DMS153 treated with DMSO at 0.1 percent for 48 hours (cell line): ENCODE results near the gene KRT9.
A peak's percentile ranks its signal among the peaks of the same experiment; 100 is the strongest.
"Not testable (repeated sequence)": the region's sequence is repeated elsewhere in the genome, so short reads cannot be mapped to it uniquely, and the experiment has no call there.

Experiments used
- DNase-seq: peaks from one replicate; lab custom pipeline; 2025; ENCODE audit not compliant: unreplicated experiment; lab: John Stamatoyannopoulos, UW

KRT9 gene

DNA sequence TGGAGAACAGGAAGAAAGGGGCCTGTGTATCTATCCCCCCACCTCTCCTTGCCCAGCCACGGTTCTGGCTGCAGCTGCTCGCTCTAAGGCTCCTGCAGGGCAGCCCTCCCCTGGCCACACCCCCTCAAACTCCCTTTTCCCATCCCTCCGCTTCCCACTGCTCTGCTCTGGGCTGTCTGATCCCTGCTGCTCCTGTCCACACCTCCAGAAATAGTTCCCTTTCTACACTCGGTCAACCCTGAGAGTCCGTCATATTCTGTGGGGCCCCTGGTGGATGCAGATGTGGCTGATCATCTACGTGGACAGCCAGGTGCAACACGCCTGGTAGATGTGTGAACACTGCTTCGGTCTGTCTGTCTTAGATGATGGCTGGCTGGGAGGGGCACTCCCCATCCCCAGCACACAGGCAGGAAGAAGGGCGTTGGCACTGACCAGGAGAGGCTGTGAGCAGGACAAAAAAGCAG lies 24.4 kb downstream of the KRT9 start:
- DNase-seq: no peak

DNA sequence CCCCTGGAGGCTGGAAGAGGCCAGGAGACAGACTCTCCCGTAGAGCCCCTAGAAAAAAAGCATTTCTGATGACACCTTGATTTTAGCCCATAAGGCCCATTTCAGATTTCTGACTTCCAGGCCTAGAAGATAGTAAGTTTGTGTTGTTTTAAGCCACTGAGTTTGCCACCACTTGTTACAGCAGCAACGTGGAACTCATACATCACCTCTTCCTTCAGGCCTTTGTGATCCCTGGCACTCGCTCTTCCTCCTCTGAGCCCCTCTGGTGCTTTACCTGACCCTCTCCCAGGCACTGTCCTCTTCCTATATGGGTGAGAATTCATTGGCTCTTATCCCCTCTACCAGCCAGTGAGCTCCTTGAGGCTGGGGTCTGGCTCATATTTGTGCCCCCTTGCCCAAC lies 25.0 kb downstream of the KRT9 start:
- no peak for DNase-seq

DNA sequence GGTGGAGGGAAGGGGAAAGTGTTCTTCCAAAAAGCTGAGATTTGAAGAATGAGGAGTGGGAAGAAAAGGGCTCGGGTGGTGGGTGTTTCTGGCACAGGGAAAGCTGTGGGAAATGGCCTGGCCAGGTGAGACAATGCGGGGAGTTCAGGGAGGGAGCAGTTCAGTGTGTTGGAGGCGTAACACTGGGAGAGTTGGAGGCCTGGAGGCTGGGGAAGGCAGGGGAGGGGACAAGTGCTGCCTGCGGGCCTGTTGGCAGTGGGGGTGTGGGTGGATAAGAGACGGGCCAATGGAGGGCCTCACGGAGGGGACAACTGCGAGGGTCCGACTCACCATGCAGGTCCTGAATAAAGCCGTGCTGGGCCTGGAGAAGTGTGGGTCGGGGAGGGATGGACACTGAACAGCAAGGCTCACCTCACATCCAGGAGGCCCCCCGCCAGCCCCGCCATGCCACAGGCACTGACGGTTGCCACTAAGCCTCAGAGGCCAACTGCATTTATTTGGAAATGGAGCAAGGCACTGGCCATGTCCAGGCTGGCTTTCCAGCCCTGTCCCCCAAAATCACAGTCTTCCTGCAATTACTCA lies 25.9 kb downstream of the KRT9 start:
- DNase-seq: no peak

DNA sequence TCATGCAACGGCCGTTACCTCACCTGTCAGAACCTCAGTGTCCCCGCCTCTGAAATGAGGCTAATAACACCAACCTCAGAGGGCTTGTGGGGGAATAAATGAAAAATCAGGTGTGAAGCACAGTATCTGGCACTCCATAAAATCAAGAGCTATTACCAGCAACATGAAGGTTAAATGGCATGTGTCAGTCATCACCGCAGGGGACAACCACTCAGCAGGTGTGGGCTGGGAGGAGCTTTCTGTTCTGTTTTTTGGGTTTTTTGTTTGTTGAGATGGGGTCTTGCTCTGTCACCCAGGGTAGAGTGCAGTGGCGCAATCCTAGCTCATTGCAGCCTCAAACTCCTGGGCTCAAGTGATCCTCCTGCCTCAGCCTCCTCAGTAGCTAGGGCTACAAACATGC lies 26.9 kb downstream of the KRT9 start:
- DNase-seq: no peak

DNA sequence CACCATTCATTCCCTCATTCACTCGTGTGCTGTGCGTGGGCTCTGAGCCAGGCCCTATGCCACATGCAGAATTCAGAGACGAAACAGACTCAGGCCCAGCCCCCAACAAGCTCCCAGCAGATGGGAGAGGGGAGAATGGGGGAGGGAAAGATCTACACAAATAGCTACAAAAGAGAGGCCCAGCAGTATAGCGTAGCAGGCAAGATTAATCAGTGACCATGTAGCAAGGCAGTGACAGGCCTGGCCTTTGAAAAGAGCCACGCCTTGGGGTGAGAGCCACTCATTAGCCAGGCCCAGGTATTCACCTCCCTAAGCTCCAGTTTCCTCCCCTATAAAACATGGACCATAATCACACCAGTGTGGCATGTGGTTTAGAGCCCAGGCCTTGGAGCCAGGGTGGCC lies 27.4 kb downstream of the KRT9 start:
- DNase-seq: peak; percentile 68

DNA sequence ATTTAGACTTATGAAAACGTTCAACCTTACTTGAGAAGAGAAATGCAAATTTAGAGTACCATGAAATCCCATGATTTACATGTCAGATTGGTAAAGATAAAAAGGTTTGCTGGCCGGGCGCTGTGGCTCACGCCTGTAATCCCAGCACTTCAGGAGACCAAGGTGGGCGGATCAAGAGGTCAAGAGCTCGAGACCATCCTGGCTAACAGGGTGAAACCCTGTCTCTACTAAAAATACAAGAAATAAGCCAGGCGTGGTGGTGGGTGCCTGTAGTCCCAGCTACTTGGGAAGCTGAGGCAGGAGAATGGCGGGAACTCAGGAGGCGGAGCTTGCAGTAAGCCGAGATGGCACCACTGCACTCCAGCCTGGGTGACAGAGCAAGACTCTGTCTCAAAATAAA lies 29.1 kb downstream of the KRT9 start:
- DNase-seq: not testable (repeated sequence)

DNA sequence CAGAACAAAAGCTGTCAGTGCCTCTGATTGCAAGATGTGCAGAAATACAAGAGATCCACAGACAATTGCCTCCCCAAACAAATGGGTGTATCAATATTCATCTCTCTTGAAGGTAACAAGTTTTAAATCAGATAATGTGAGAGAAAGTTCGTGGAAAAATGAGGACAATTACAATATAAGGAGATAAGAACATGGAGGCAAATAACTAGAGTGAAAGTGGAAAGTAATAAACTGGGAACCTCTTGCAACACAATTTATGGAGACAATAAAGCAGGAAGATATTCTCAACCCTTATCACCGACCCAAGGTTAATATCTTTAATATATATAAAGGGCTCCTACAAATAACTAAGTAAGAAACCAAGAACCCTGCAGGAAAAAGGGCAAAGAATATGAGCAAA lies 29.5 kb downstream of the KRT9 start:
- DNase-seq: no peak

DNA sequence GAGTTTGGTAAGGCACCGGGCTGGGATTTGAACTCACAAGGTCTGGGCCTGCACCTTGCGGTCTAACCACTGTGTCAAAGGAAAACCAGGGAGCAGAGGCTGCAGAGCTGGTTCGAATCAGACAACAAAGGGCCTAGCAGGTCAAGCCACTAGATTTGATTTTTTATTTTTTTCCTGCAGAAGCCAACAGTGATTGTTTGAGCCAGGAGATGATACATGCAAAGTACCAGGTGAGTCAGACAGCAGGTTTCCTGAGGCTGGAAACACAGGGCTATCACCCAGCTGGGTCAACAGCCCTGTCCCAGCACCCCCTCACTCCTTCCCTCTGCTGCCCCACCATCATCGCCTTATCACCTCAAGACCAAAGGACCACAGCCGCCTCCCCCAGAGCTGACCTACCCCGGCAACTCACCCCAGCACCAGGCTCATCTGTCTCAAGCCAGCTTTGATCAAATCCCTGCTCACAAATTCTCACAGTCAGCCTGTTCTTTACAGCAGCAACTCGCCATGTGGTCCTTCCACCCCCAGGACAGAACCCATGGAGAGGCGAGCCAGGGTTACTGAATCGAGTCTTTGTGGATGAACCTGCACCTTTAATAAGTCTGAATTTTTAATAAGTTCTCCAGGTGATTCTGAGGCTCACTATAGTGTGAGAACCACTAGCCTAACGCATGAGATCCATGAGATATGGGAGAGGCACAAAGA lies 30.8 kb downstream of the KRT9 start:
- DNase-seq: no peak

DNA sequence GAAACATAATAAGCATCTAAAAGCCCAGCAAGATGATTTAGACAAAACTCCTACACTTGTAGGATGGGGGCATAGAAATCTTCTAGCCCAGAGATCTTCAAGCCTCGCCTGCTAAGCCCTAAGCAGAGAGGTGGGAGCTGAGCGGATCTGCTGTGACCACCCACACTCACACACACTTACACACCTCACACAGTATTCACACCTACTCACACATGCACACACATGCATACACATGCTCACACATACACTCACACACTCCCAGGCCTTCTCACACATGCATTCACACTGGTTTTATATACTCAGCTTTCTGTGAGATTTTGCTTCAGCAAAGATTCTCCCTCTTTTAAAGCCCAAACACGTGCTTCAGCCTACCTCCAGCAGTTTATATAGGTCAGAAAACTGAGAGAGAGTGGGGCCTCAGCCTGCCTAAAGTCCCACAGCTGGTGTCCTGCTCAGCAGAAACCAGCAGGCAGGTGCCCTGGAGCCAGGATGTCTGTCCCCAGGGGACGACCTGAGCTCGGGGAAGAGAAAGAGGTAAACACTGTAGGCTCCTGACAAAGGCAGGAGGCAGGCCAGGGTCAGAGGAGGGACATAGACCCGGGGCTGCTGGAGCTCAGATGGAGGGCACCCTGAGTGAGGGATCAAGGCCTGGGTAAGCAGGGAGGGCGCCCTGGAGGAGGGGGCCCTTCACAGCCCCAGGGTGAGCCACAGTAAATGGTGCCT lies 31.7 kb downstream of the KRT9 start:
- DNase-seq: peak; percentile 77

DNA sequence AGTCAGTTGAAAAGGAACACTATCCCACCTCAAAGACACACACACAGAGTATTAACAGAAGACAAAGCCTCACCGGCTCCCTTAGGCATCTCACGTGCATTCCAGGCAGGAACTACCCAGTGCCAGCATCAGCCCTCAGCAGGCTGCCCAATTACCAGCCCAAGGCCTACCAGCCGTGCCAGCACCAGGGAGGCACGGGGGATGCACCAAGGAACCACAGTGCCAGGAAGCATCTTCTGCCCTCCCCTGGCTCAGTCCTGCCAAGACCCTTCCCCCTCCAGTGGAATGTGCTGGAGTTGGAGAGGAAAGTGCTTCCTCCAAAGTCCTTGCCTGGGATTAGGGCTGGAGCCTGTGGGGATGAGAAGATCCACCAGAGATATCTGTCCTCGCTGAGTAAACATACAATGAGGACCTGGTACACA lies 32.8 kb downstream of the KRT9 start:
- DNase-seq: no peak

DNA sequence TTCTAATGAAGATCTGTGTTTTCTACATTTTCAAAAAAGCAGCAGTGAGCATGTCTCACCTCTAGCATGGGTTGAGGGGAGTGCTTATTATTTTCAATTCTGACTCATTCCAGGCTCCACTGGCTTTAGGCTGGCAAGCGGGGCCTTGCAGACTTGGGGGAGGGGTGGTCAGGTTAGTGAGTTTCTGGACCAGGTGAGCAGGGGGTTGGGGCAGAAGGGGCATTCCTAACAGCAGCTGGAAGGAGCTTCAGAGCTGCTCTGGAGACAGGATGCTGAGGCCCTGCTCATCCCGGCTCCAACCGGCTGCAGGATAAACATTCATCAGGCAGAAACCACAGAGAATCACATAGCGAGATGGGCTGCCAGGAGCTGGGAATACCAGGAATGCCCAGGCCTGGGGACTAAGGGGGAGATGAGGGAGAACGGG lies 33.3 kb downstream of the KRT9 start:
- peak; percentile 39 for DNase-seq

DNA sequence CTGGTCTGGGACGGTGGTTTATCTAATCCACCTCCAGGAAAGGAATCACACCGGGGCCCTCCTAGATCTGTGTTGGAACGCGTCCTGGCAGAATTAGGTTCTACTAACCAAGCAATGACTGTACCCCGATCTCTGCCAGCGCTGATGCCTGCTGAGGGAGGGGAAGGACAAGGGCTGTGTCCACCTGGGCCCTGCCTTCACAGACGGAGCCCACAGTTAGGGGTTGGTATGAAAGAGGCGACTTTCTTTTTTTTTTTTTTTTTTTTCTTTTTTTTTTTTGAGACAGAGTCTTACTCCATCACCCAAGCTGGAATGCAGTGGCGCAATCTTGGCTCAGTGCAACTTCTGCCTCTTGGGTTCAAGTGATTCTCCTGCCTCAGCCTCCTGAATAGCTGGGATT lies 33.9 kb downstream of the KRT9 start:
- no peak for DNase-seq

DNA sequence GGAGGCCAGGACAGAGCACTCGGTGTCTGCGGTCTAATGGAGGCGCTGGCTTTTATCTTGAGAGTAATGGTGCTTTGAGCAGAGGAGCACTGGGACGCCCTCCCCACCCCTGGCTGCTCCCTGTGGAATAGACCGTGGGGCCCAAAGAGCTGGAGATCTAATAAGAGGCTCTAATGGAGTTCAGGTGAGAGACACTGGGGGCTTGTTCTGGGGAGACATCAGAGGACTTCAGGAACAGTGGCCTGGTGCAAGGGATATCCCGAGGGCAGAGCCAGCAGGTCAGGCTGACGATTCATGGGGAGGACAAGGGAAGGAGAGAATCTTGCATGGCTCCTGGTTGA lies 34.3 kb downstream of the KRT9 start:
- DNase-seq: no peak

DNA sequence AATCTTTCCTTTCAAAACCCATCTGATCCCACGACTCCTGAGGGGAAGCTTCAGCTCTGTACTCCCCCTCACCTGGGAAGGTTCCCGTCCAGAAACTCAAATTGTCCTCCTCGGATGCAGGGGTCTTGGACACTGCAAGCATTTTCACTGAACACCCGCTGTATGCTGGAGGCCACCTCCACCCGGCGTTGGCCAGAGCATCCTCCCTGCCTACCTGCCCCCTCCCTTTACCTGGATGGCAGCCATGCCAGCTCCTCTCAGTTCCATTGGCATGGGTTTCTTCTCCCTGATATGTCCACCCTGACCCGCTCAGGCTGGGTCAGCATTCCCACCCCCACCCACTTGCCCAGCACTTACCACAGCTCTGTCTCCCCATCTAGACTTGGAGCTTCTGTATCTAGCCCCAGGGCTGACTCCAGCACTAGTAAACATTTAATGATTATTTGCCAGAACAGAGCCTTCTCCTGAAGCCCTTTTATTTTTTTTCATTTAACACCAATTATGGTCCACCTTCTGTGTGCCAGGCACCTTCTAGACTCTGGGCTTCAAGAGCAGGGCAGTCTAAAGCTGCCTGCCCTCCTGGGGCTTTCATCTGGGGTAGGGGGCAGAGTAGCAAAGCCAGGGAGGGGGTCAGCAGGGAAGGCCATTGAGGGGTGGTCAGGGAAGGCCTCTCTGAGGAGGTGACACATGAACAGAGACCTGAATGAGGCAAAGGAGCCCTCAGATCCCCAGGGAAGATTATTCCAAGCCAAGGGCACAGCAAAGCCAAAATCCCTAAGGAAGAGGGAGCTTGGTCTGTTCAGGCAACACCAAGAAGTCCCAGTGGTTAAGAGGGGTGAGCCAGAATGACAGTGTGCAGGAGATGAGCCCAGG lies 34.9 kb downstream of the KRT9 start:
- no peak for DNase-seq

DNA sequence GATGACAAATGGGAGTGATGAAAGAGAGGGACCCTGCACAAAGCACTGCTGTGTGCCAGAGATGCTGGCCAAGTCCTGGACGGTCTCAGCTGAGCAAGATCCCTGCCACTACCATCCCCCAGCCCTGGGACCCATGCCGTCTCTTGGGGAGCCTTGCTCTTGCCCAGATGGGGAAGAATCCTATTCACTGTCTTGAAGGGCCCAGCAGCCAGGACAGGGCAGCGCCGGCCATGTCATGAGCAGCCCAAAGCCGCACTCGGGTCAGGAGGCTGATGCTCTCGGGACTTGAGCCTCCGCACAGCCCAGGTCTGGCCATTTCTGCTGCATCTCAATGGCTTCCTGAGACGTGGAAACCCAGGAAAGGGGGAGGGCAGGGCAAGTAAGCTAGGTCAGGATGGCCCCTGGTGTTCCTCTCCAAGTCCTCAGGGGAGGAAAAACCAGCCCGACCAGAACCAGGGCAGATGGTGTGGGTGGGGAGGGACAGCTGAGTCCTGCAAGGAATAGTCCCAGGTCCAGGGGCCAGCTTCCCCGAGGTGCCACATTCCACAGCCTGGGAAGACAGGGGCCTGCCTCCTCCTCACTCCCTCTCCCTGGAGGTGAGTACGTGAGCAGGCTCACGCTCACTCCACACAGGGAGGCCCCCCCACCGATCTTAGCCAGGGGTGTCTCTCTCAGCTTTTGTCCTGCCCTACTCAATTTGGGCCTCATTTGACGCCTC lies 35.9 kb downstream of the KRT9 start:
- no peak for DNase-seq

DNA sequence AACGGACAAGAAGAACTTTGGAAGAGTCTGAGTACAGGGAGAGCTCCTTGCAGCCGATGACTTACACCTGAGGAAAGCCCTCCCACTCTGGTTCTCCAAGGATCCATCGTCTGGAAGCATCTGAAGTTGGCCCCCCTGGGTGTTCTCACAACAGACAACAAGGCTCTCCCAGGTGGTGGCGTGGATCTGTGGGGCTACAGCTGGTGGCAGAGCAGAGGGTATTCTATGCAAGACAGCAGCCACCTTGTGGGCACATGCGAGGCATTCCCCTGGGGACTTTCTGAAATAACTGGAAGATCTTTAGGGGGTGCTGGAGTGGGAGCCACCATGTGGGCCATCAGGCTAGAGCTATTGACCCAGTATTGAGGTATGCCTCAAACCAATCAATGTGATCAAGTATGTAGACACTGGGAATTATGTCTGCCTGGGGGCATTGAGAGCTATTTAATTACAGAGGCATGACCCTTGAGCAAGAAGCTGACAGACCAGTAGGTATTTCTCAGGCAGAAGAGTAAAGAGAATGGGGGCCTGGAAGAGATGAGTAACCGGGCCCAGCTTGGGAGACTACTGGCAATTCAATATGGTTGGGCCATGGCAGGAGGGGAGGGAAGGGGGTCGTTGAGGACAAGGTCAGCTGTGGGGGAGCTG lies 36.8 kb downstream of the KRT9 start:
- DNase-seq: no peak

DNA sequence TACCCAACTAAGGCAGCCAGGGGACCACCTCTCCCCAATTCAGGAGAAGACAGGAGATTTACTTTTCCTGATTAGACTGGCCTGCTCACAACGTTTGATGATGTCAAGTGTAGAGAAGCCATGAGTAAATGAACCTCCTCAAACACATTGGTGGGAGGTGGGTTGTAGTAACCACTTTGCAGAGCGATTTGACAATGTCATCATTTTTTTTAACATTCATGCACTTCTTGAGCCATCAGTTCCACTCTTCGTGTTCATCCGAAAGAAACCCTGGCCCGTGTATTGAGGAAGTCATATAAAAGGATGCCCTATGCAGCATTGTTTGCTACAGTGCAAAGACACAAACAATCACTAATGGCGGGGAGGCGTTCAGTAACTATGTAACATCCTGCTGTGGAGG lies 38.2 kb downstream of the KRT9 start:
- DNase-seq: no peak

DNA sequence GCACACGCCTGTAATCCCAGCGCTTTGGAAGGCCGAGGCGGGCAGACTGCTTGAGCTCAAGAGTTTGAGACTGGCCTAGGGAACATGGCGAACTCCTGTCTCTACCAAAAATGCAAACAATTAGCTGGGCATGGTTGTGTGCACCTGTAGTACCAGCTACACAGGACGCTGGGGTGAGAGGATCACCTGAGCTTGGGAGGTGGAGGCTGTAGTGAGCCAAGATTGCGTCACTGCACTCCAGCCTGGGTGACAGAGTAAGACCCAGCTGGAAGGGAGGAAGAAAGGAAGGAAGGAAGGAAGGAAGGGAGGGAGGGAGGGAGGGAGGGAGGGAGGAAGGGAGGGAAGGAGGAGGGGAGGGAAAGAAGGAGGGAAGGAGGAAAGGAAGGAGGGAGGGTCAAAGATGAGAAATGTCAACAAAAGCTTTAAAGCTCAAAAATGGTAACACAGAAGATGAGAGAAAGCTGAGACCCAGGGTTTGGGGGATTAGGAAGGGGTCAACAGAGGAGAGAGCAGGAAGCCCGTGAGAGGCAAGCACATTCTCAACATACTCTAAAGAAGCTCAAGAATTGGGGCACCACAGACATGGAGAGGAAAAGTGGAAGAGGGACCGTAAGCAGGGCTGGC lies 38.8 kb downstream of the KRT9 start:
- DNase-seq: no peak

DNA sequence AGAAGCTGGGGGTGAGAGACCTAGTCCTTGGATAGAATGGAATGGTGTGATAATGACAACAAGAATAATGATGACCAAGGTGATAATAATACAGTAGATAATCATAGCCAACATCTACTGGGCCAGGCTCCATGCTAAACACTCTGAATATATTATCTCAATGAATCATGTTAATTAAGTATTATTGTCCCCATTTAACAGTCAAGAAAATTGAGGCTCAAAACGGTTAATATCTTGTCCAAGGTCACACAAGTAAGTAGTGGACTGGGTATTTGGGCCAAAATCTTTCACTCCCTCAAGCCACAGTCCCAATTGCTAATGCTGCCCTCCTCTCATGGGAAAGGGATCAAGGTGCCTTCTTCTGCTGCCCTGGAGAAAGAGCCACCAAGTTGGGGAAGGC lies 39.9 kb downstream of the KRT9 start:
- no peak for DNase-seq
